OCI-LY1 (cell line): ENCODE measurements around the gene PLVAP.

ENCODE experiments used
- CTCF ChIP-seq: fragments of 200-600 bp; sonication (generic), shearing (Covaris generic); IDR thresholded peaks from 2 replicates; pipeline ENCODE4 v1.5.1; 2017; ENCODE audit warnings: mild to moderate bottlenecking, antibody characterized with exemption, low read length, moderate library complexity, mixed read lengths
- EZH2 ChIP-seq: fragments of 200-600 bp; sonication (generic), shearing (Covaris generic); IDR thresholded peaks from 2 replicates; pipeline ENCODE4 v1.8.0; 2017; ENCODE audit warnings: borderline replicate concordance, mixed run types, mild to moderate bottlenecking, antibody characterized with exemption, low read length, moderate library complexity, mixed read lengths

GRCh38 chr19:17370026-17370587 lies 7.0 kb downstream of the PLVAP start:
- TF ChIP-seq CTCF (no peak), EZH2 (no peak)
